Hepatocyte (in vitro differentiated cells): ENCODE data around the gene DENND5A. TPM values are rescaled to one million over a fixed set of nuclear protein-coding genes. Genes with fewer than 3 reads are reported as not detected.

Experiments
- DNase-seq: peaks from one replicate; pipeline ENCODE4 v3.0.0-alpha.2; 2016; ENCODE audit warnings: low spot score
- H2AFZ ChIP-seq: fragments of 200-600 bp; sonication (generic); 2 replicates; pipeline ENCODE4 v1.6.0; 2016; ENCODE audit warnings: antibody characterized with exemption, mild to moderate bottlenecking
- H3K27ac ChIP-seq: fragments of 200-600 bp; sonication (generic); 2 replicates; pipeline ENCODE4 v1.5.1; 2016; ENCODE audit warnings: mild to moderate bottlenecking
- H3K27me3 ChIP-seq: fragments of 200-600 bp; sonication (generic); 2 replicates; pipeline ENCODE4 v1.6.1; 2016
- H3K36me3 ChIP-seq: fragments of 200-600 bp; sonication (generic); replicated peaks from 2 replicates; pipeline ENCODE4 v1.5.1; 2016; ENCODE audit warnings: low read depth; ENCODE audit not compliant: insufficient read depth
- H3K4me1 ChIP-seq: fragments of 200-600 bp; sonication (generic); 2 replicates; pipeline ENCODE4 v1.5.1; 2016; ENCODE audit warnings: mild to moderate bottlenecking, moderate library complexity; ENCODE audit not compliant: insufficient read depth
- H3K4me2 ChIP-seq: fragments of 200-600 bp; sonication (generic); 2 replicates; pipeline ENCODE4 v1.6.0; 2016
- H3K4me3 ChIP-seq: fragments of 200-600 bp; sonication (generic); 2 replicates; pipeline ENCODE4 v1.5.1; 2016; ENCODE audit warnings: mild to moderate bottlenecking
- H3K79me2 ChIP-seq: fragments of 200-600 bp; sonication (generic); 2 replicates; pipeline ENCODE4 v1.6.0; 2017; ENCODE audit warnings: mild to moderate bottlenecking
- H3K9me2 ChIP-seq: fragments of 200-600 bp; sonication (generic); replicated peaks from 2 replicates; pipeline ENCODE4 v1.6.0; 2017; ENCODE audit warnings: mild to moderate bottlenecking; ENCODE audit not compliant: insufficient read depth
- H3K9me3 ChIP-seq: fragments of 200-600 bp; sonication (generic); 2 replicates; pipeline ENCODE4 v1.5.1; 2016; ENCODE audit warnings: low read depth, mild to moderate bottlenecking
- H4K20me1 ChIP-seq: fragments of 200-600 bp; sonication (generic); 2 replicates; pipeline ENCODE4 v1.6.0; 2016; ENCODE audit warnings: mild to moderate bottlenecking; ENCODE audit not compliant: insufficient read depth, poor library complexity, severe bottlenecking
- EZH2 ChIP-seq: fragments of 200-600 bp; sonication (generic); IDR thresholded peaks from 2 replicates; pipeline ENCODE4 v1.6.1; 2016; ENCODE audit warnings: antibody characterized with exemption, mild to moderate bottlenecking, borderline replicate concordance
- EZH2phosphoT487 ChIP-seq: fragments of 200-600 bp; sonication (generic); IDR thresholded peaks from one replicate; pipeline ENCODE4 v1.6.1; 2018; ENCODE audit warnings: antibody characterized with exemption, mild to moderate bottlenecking, low read depth, moderate library complexity; ENCODE audit not compliant: unreplicated experiment, severe bottlenecking
- WGBS: methylation state at CpG from one replicate; pipeline ENCODE4 v1.1.6; 2016; ENCODE audit warnings: low lambda C conversion rate; ENCODE audit errors: missing lambda C conversion rate; 5-methylcytosine and 5-hydroxymethylcytosine counted together
- polyA plus RNA-seq: library from polyadenylated mRNA; unstranded; fragments of >200 nt; fragmentation: Nextera tagmentation; extraction: Ambion mirVana; gene quantifications from 2 replicates; pipeline ENCODE4 v1.2.1, GENCODE V29; 2016
- total RNA-seq: library from RNA; depleted of rRNA; stranded (reverse); fragments of >200 nt; gene quantifications from 2 replicates; pipeline ENCODE4 v1.2.3, GENCODE V29; 2014
- TF ChIP-seq, protein P1 (sequence below): fragments of 200-600 bp; sonication (generic); IDR thresholded peaks from 2 replicates; pipeline ENCODE4 v1.5.1; 2016; ENCODE audit warnings: antibody characterized with exemption, mild to moderate bottlenecking; ENCODE audit not compliant: poor library complexity

The DENND5A gene
- total and polyA plus RNA-seq, 2 experiments from 2014 or later = 29.7 to 56.4 TPM

DNA sequence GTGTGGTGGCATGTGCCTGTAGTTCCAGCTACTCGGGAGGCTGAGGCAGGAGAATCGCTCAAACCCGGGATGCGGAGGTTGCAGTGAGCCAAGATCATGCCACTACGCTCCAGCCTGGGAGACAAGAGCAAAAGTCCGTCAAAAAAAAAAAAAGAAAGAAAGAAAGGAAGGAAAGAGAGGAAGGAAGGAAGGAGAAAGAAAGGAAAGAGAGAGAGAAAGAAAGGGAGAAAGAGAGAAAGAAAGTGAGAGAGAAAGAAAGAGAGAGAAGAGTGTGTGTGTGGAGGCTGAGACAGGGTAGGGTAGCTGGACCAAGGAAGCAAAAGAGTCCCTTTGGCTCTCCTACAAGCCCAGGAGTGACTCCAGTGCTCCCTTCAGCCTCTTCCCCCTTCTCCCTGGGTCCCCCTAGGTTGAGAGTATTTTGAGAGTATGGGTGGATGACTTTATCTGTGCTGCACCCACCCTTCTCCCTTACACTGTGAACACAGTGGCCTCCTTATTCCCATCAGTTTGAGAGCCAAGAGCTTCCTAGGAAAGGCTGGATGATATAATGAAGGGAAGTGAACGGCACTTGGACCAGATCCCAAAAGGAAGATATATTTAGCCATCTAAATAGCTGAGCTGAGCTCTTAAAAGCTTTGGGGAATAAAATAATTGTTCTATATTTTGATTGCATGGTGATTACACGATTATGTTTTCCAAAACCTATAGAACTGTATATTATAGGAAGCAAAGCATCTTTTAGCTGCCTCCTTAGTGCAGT, 9.5 kb upstream of the DENND5A start:
- no peak overlapping the region for H3K27ac ChIP-seq
- H3K79me2 ChIP-seq = no peaks in the 10 kb centered on the region
- no peak overlapping the region for H3K4me3 ChIP-seq
- H3K36me3 ChIP-seq = no peaks in the 10 kb centered on the region
- no peak for DNase-seq
- 91% methylated on average over 8 of the region's 8 CpGs for WGBS
- H3K27me3 ChIP-seq = no peaks in the 10 kb centered on the region
- no peak overlapping the region for H3K4me2 ChIP-seq
- H3K9me2 ChIP-seq = no peaks in the 10 kb centered on the region
- no peaks in the 10 kb centered on the region for H3K4me1 ChIP-seq
- no peaks in the 10 kb centered on the region for H4K20me1 ChIP-seq
- H2AFZ ChIP-seq = no peak overlapping the region
- H3K9me3 ChIP-seq = no peaks in the 10 kb centered on the region
- TF ChIP-seq EZH2phosphoT487 (no peak), EZH2 (no peak)
- TF ChIP-seq, protein P1, sequence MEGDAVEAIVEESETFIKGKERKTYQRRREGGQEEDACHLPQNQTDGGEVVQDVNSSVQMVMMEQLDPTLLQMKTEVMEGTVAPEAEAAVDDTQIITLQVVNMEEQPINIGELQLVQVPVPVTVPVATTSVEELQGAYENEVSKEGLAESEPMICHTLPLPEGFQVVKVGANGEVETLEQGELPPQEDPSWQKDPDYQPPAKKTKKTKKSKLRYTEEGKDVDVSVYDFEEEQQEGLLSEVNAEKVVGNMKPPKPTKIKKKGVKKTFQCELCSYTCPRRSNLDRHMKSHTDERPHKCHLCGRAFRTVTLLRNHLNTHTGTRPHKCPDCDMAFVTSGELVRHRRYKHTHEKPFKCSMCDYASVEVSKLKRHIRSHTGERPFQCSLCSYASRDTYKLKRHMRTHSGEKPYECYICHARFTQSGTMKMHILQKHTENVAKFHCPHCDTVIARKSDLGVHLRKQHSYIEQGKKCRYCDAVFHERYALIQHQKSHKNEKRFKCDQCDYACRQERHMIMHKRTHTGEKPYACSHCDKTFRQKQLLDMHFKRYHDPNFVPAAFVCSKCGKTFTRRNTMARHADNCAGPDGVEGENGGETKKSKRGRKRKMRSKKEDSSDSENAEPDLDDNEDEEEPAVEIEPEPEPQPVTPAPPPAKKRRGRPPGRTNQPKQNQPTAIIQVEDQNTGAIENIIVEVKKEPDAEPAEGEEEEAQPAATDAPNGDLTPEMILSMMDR = no peak

DNA sequence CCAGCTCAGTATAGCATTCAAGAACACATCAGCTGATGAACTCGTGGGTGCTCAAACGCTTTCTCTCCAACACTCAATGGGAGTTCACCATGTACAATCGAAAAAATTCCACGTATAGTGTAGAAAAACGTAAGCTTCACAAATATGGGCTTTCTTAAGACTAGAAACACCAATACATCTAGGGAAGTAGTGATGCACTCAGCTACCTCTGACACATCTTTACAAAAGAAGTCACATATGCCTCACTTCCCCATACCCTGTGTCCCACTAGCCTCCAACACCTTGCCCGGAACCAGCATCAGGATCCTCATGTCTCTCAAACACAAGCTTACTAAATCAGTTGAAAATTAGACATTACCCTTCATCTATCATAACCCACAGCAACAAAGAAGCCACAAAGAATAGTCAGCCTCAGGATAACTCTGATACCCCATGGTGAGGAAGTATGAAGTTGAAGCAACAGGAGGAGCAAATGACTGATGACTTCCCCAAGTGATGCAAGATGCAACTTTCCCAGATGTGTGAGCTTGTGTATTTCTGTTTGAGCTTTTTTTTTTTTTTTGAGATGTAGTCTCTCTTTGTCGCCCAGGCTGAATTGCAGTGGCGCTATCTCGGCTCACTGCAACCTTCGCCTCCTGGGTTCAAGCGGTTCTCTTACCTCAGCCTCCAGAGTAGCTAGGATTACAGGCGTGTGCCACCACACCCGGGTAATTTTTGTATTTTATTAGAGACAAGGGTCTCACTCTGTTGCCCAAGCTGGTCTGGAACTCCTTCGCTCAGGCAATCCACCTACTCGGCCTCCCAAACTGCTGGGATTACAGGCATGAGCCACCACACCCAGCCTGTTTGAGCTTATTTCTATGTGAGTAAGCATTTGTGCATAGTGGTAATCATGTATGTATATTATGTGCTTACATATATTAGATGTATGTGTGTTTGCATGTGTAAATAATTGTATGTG, 8.5 kb upstream of the DENND5A start:
- TF ChIP-seq, protein P1 = no peak
- TF ChIP-seq EZH2phosphoT487 = no peak
- no peak for TF ChIP-seq EZH2
- H3K36me3 ChIP-seq = no peaks in the 10 kb centered on the region
- DNase-seq = no peak
- no peaks in the 10 kb centered on the region for H3K27me3 ChIP-seq
- H3K4me3 ChIP-seq = no peak overlapping the region
- H3K79me2 ChIP-seq = no peaks in the 10 kb centered on the region
- H3K4me2 ChIP-seq = no peak overlapping the region
- H4K20me1 ChIP-seq = no peaks in the 10 kb centered on the region
- no peaks in the 10 kb centered on the region for H3K4me1 ChIP-seq
- 95% methylated on average over 15 of the region's 15 CpGs for WGBS
- H3K9me3 ChIP-seq = no peaks in the 10 kb centered on the region
- no peaks in the 10 kb centered on the region for H3K9me2 ChIP-seq
- H2AFZ ChIP-seq = no peak overlapping the region
- no peak overlapping the region for H3K27ac ChIP-seq

DNA sequence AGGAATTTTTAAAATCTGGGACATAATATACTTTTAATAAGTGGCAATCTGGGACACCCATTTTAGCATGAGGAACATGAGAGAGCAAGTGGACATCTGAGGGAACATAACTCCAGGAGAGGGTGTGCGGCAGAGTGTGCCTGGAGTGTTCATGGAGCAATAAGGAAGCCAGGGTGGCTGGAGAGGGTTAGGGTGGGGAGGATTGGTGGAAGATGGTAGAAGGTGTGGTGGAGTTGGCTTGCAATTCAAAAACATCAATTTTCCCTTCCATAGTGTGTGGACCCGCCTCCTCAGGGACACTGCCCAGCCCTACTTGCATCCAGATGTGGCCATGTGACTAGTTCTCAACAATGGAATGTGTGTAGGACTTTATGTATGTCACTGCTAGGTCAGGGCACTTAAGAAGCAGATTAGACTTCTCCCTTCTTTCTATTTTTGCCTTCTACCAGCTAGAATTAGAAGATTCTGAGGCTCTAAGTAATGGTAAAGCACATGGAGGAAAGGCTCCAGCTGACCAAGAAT, 4.4 kb upstream of the DENND5A start:
- Histone ChIP-seq H3K4me1 (no peaks in the 10 kb centered on the region), H2AFZ (no peak overlapping the region), H3K79me2 (no peaks in the 10 kb centered on the region), H3K9me3 (no peaks in the 10 kb centered on the region), H3K4me3 (no peak overlapping the region), H3K4me2 (no peak overlapping the region), H3K27ac (no peak overlapping the region), H3K36me3 (no peaks in the 10 kb centered on the region), H4K20me1 (no peaks in the 10 kb centered on the region), H3K27me3 (no peaks in the 10 kb centered on the region), H3K9me2 (no peaks in the 10 kb centered on the region)
- TF ChIP-seq EZH2phosphoT487 = no peak
- no peak for TF ChIP-seq EZH2
- TF ChIP-seq, protein P1 = no peak
- WGBS = 83% methylated on average over 2 of the region's 2 CpGs
- no peak for DNase-seq
